Liver (tissue), 9 donors: Measurements from ENCODE around the gene ZBTB12. TPM values are rescaled to one million over a fixed set of nuclear protein-coding genes. Genes with fewer than 3 reads are reported as not detected.

Source experiments
- DNase-seq: peaks from one replicate; pipeline ENCODE4 v3.0.0-alpha.2; 2017; ENCODE audit warnings: low spot score
- H3K27ac ChIP-seq, 2 donors: one replicate each; pipeline ENCODE4 v1.7.0; 2013; ENCODE audit warnings: inconsistent platforms in 2 of 2, low read length in 2 of 2, control low read depth in 1 of 2, low read depth in 1 of 2, mild to moderate bottlenecking in 1 of 2
- H3K27me3 ChIP-seq, 4 donors: one replicate each; pipeline versions ENCODE4 v1.6.1 to v1.7.0; 2013; ENCODE audit warnings: low read length in 3 of 4, inconsistent platforms in 1 of 4, mild to moderate bottlenecking in 1 of 4, moderate library complexity in 1 of 4; ENCODE audit not compliant: control insufficient read depth in 4 of 4, insufficient read depth in 4 of 4
- H3K36me3 ChIP-seq, 4 donors: one replicate each; pipeline versions ENCODE4 v1.6.1 to v1.7.0; 2013; ENCODE audit warnings: low read length in 3 of 4, mild to moderate bottlenecking in 3 of 4, low read depth in 1 of 4, moderate library complexity in 1 of 4; ENCODE audit not compliant: control insufficient read depth in 4 of 4, insufficient read depth in 3 of 4
- H3K4me1 ChIP-seq, 4 donors: one replicate each; pipeline versions ENCODE4 v1.6.1 to v1.7.0; 2013; ENCODE audit warnings: low read length in 3 of 4, mild to moderate bottlenecking in 3 of 4, moderate library complexity in 1 of 4; ENCODE audit not compliant: control insufficient read depth in 4 of 4, insufficient read depth in 4 of 4
- H3K4me3 ChIP-seq, 3 donors: one replicate each; pipeline versions ENCODE4 v1.6.1 to v1.7.0; 2013; ENCODE audit warnings: low read length in 3 of 3, control low read depth in 1 of 3, low read depth in 1 of 3, mild to moderate bottlenecking in 1 of 3
- H3K9ac ChIP-seq, 2 donors: one replicate each; pipeline ENCODE4 v1.7.0; 2013; ENCODE audit warnings: low read length in 2 of 2, mild to moderate bottlenecking in 2 of 2, moderate library complexity in 2 of 2, control low read depth in 1 of 2, low read depth in 1 of 2
- H3K9me3 ChIP-seq, 4 donors: one replicate each; pipeline versions ENCODE4 v1.6.1 to v1.7.0; 2013; ENCODE audit warnings: low read length in 3 of 4; ENCODE audit not compliant: control insufficient read depth in 4 of 4
- EGR1 ChIP-seq, 2 donors: IDR thresholded peaks; 2 replicates each; pipeline ENCODE4 v1.6.1; 2016 to 2018; ENCODE audit warnings: antibody characterized with exemption in 2 of 2, low read depth in 2 of 2
- FOXA2 ChIP-seq: IDR thresholded peaks from 2 replicates; pipeline ENCODE4 v1.6.1; 2016; ENCODE audit warnings: antibody characterized with exemption
- GABPA ChIP-seq, 2 donors: IDR thresholded peaks in 1 of 2; conservative IDR thresholded peaks in 1 of 2; 2 replicates each; pipeline ENCODE4 v1.6.1; 2016; ENCODE audit warnings: antibody characterized with exemption in 2 of 2, mild to moderate bottlenecking in 1 of 2, moderate library complexity in 1 of 2
- JUND ChIP-seq, 2 donors: IDR thresholded peaks; 2 replicates each; pipeline ENCODE4 v1.6.1; 2016; ENCODE audit warnings: antibody characterized with exemption in 2 of 2
- NR2F2 ChIP-seq: IDR thresholded peaks from 2 replicates; pipeline ENCODE4 v1.6.1; 2016; ENCODE audit warnings: antibody characterized with exemption
- RAD21 ChIP-seq, 2 donors: IDR thresholded peaks; 2 replicates each; pipeline ENCODE4 v1.6.1; 2016; ENCODE audit warnings: antibody characterized with exemption in 2 of 2, mild to moderate bottlenecking in 2 of 2
- RXRA ChIP-seq, 2 donors: IDR thresholded peaks; 2 replicates each; pipeline ENCODE4 v1.6.1; 2017 to 2018; ENCODE audit warnings: antibody characterized with exemption in 2 of 2, mild to moderate bottlenecking in 1 of 2
- SP1 ChIP-seq: IDR thresholded peaks from 2 replicates; pipeline ENCODE4 v1.6.1; 2018; ENCODE audit warnings: antibody characterized with exemption, mild to moderate bottlenecking
- TAF1 ChIP-seq: conservative IDR thresholded peaks from 2 replicates; pipeline ENCODE4 v1.6.1; 2016; ENCODE audit warnings: antibody characterized with exemption, mild to moderate bottlenecking
- YY1 ChIP-seq: IDR thresholded peaks from 2 replicates; pipeline ENCODE4 v1.6.1; 2016; ENCODE audit warnings: antibody characterized with exemption, mild to moderate bottlenecking
- WGBS: extraction: QIAGEN DNeasy Blood & Tissue Kit; methylation state at CpG from one replicate; pipeline ENCODE4 v1.1.7; 2013; 5-methylcytosine and 5-hydroxymethylcytosine counted together
- polyA plus RNA-seq, 2 donors: library from polyadenylated mRNA; stranded (reverse) in 1 of 2; unstranded in 1 of 2; fragments of 200-250 nt in 1 of 2; fragments of >200 nt in 1 of 2; fragmentation: Nextera tagmentation in 1 of 2; extraction: Ambion mirVana in 1 of 2; gene quantifications; one replicate each; pipeline versions ENCODE4 v1.2.1 to v1.2.3, GENCODE V29; 2013 to 2015
- total RNA-seq, 2 donors: library from RNA; depleted of rRNA; stranded (reverse); fragments of >200 nt; gene quantifications; one replicate each; pipeline ENCODE4 v1.2.3, GENCODE V29; 2014
- TF ChIP-seq, protein P1 (sequence below): IDR thresholded peaks from 2 replicates; pipeline ENCODE4 v1.6.1; 2016; ENCODE audit warnings: antibody characterized with exemption
- TF ChIP-seq, protein P2 (sequence below): IDR thresholded peaks from 2 replicates; pipeline ENCODE4 v1.6.1; 2016; ENCODE audit warnings: antibody characterized with exemption, mild to moderate bottlenecking
- TF ChIP-seq, protein P3 (sequence below): fragments of 150-350 bp; IDR thresholded peaks from 2 replicates; pipeline ENCODE4 v1.5.1; 2017; ENCODE audit warnings: improper control_type of control experiment, low read depth, low read length; ENCODE audit not compliant: missing input control
- TF ChIP-seq, protein P4 (sequence below): IDR thresholded peaks from 2 replicates; pipeline ENCODE4 v1.6.1; 2016; ENCODE audit warnings: antibody characterized with exemption
- donor health status: healthy.
- donor health status: healthy.
- donor health status: healthy.
- donor health status: healthy.
- donor health status: healthy.

Gene ZBTB12
- total and polyA plus RNA-seq, 4 donors = 0.25 to 2.3 (median 0.83) TPM; not detected in 1

DNA sequence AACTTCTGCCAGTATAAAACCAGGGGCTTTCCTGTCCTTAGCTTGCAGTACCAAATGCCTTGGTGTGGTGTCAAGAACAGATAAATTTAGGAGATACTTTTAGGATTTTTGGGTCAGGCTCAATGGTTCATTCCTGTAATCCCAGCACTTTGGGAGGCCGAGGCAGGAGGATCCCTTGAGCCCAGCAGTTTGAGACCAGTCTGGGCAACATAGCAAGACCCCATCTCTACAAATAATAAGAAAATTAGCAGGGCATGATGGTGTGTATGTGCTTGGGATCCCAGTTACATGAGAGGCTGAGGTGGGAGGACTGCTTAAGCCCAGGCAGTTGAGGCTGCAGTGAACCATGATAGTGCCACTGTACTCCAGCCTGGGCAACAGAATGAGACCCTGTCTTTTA lies 3.2 kb upstream of the ZBTB12 start:
- Histone ChIP-seq H3K4me1 (peaks cover 4 to 23% (median 19%) of the 10 kb centered on the region in 4 donors), H3K27ac (no peak overlapping the region), H3K27me3 (no peaks in the 10 kb centered on the region), H3K4me3 (no peak overlapping the region), H3K9me3 (no peaks in the 10 kb centered on the region), H3K36me3 (no peaks in the 10 kb centered on the region), H3K9ac (no peak overlapping the region)
- DNase-seq = no peak
- 98% methylated on average over 1 of the region's 1 CpG for WGBS
- TF ChIP-seq, protein P1, sequence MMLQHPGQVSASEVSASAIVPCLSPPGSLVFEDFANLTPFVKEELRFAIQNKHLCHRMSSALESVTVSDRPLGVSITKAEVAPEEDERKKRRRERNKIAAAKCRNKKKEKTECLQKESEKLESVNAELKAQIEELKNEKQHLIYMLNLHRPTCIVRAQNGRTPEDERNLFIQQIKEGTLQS = no peak
- TF ChIP-seq FOXA2 (no peak), SP1 (no peak), JUND (IDR thresholded peaks at IDR 0.05) (no peak), YY1 (no peak), TAF1 (no peak), NR2F2 (no peak), RXRA (IDR thresholded peaks at IDR 0.05) (no peak), EGR1 (IDR thresholded peaks at IDR 0.05; ENCODE audit: low read depth in 2 of 2) (no peak)
- TF ChIP-seq, protein P2, sequence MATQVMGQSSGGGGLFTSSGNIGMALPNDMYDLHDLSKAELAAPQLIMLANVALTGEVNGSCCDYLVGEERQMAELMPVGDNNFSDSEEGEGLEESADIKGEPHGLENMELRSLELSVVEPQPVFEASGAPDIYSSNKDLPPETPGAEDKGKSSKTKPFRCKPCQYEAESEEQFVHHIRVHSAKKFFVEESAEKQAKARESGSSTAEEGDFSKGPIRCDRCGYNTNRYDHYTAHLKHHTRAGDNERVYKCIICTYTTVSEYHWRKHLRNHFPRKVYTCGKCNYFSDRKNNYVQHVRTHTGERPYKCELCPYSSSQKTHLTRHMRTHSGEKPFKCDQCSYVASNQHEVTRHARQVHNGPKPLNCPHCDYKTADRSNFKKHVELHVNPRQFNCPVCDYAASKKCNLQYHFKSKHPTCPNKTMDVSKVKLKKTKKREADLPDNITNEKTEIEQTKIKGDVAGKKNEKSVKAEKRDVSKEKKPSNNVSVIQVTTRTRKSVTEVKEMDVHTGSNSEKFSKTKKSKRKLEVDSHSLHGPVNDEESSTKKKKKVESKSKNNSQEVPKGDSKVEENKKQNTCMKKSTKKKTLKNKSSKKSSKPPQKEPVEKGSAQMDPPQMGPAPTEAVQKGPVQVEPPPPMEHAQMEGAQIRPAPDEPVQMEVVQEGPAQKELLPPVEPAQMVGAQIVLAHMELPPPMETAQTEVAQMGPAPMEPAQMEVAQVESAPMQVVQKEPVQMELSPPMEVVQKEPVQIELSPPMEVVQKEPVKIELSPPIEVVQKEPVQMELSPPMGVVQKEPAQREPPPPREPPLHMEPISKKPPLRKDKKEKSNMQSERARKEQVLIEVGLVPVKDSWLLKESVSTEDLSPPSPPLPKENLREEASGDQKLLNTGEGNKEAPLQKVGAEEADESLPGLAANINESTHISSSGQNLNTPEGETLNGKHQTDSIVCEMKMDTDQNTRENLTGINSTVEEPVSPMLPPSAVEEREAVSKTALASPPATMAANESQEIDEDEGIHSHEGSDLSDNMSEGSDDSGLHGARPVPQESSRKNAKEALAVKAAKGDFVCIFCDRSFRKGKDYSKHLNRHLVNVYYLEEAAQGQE = no peak
- TF ChIP-seq, protein P3, sequence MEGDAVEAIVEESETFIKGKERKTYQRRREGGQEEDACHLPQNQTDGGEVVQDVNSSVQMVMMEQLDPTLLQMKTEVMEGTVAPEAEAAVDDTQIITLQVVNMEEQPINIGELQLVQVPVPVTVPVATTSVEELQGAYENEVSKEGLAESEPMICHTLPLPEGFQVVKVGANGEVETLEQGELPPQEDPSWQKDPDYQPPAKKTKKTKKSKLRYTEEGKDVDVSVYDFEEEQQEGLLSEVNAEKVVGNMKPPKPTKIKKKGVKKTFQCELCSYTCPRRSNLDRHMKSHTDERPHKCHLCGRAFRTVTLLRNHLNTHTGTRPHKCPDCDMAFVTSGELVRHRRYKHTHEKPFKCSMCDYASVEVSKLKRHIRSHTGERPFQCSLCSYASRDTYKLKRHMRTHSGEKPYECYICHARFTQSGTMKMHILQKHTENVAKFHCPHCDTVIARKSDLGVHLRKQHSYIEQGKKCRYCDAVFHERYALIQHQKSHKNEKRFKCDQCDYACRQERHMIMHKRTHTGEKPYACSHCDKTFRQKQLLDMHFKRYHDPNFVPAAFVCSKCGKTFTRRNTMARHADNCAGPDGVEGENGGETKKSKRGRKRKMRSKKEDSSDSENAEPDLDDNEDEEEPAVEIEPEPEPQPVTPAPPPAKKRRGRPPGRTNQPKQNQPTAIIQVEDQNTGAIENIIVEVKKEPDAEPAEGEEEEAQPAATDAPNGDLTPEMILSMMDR = no peak
- TF ChIP-seq, protein P4, sequence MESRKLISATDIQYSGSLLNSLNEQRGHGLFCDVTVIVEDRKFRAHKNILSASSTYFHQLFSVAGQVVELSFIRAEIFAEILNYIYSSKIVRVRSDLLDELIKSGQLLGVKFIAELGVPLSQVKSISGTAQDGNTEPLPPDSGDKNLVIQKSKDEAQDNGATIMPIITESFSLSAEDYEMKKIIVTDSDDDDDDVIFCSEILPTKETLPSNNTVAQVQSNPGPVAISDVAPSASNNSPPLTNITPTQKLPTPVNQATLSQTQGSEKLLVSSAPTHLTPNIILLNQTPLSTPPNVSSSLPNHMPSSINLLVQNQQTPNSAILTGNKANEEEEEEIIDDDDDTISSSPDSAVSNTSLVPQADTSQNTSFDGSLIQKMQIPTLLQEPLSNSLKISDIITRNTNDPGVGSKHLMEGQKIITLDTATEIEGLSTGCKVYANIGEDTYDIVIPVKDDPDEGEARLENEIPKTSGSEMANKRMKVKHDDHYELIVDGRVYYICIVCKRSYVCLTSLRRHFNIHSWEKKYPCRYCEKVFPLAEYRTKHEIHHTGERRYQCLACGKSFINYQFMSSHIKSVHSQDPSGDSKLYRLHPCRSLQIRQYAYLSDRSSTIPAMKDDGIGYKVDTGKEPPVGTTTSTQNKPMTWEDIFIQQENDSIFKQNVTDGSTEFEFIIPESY = no peak

DNA sequence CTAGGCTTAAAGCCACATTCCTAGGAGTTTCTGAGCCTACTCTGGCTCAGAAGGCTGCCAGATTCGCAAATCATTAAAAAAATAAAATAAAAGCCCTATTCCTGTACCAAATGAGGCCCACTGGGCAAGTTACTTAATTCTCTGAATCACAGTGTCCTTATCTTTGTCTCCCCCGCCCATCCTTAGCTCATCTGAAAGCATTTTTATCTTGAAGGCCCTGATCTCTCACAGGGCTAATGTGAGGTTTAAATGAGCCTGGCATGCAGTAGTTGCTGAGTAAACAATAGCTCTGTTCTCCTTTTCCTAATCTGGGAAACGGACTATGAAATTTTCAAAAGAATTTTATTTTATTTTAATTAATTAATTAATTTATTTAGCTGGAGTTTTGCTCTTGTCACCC lies 2.1 kb upstream of the ZBTB12 start:
- 88% methylated on average over 3 of the region's 3 CpGs for WGBS
- peaks cover 7 to 30% (median 25%) of the 10 kb centered on the region in 4 donors for H3K4me1 ChIP-seq

More for the DNA sequence above, 2.1 kb upstream of the ZBTB12 start:
- DNase-seq = no peak
- Histone ChIP-seq H3K9ac (no peak overlapping the region), H3K27me3 (no peaks in the 10 kb centered on the region), H3K4me3 (no peak overlapping the region), H3K9me3 (no peaks in the 10 kb centered on the region), H3K27ac (no peak overlapping the region), H3K36me3 (no peaks in the 10 kb centered on the region)
- TF ChIP-seq JUND (IDR thresholded peaks at IDR 0.05) (no peak), RAD21 (IDR thresholded peaks at IDR 0.05) (no peak), YY1 (no peak), NR2F2 (no peak), GABPA (IDR thresholded peaks at IDR 0.05 in 1 of 2, conservative IDR thresholded peaks at IDR 0.05 in 1 of 2) (no peak)
- TF ChIP-seq, protein P3 = no peak
